ENCODE data around the gene SWI5.
"Not testable (repeated sequence)": the region's sequence is repeated elsewhere in the genome, so short reads cannot be mapped to it uniquely, and the experiment has no call there.

The SWI5 gene

DNA sequence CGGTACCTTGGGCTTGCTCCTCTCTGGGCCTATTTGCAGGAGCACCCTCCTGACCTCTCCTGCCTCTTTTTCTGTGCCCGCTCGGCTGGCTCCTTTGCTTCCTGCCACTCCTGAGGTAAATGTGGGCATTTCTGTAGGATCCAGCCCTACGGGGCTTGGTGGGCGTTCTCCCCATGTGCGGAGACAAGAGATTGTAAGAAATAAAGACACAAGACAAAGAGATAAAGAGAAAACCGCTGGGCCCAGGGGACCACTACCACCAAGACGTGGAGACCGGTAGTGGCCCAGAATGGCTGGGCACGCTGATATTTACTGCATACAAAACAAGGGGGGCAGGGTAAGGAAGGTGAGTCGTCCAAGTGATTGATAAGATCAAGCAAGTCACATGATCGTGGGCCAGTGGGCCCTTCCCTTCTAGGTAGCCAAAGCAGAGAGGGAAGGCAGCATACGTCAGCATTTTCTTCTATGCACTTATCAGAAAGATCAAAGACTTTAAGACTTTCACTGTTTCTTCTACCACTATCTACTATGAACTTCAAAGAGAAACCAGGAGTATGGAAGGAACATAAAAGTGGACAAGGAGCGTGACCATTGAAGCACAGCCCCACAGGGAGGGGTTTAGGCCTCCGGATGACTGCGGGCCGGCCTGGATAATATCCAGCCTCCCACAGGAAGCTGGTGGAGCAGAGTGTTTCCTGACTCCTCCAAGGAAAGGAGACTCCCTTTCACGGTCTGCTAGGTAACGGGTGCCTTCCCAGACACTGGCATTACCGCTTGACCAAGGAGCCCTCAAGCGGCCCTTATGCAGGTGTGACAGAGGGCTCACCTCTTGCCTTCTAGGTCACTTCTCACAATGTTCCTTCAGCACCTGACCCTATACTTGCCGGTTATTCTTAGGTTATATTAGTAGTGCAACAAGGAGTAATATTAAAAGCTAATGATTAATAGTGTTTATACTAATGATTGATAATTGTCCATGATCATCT, 3.3 kb downstream of the SWI5 start:
- DNase-seq = not testable (repeated sequence)

DNA sequence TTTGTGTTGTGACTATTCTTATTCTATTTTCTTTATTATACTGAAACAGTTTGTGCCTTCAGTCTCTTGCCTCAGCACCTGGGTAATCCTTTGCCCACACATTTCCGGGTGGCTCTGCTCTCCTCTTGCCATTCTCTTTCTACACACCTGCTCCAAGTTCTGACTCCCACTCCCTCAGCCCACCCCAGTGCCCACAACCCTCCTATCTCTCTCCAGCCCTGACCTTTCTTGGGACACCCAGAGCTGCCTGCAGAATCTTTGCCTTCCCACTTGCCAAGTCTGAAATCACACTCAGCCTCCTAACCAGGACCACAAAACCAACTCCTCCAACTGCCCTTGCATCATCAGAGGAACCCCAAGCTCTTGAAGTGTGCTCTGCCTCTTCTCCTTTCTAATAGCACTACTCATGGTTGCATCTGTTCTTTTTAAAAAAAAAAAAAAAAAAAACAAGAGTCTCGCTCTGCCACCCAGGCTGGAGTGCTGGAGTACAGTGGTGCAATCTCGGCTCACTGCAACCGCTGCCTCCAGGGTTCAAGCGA, 4.1 kb downstream of the SWI5 start:
- DNase-seq = no peak

DNA sequence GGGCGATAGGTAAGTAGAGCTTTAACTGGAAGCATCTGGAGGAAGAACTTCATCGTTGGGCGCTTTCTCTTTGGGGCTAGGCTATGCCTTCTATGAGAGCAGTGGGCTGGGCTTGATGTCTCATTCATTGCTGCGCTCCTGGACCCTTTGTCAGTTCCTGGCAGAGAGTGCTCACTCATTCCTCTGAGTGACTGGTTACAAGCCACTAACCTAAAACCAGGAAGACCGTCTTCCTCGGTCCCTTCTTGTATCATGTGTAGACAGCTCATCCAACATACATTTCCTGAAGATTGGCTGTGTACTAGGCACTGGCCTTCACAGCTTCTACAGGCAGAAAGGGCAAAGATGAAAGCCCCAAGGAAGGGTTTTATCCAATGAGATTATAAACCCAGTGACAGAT, 6.4 kb downstream of the SWI5 start:
- DNase-seq = peak; percentile 61

DNA sequence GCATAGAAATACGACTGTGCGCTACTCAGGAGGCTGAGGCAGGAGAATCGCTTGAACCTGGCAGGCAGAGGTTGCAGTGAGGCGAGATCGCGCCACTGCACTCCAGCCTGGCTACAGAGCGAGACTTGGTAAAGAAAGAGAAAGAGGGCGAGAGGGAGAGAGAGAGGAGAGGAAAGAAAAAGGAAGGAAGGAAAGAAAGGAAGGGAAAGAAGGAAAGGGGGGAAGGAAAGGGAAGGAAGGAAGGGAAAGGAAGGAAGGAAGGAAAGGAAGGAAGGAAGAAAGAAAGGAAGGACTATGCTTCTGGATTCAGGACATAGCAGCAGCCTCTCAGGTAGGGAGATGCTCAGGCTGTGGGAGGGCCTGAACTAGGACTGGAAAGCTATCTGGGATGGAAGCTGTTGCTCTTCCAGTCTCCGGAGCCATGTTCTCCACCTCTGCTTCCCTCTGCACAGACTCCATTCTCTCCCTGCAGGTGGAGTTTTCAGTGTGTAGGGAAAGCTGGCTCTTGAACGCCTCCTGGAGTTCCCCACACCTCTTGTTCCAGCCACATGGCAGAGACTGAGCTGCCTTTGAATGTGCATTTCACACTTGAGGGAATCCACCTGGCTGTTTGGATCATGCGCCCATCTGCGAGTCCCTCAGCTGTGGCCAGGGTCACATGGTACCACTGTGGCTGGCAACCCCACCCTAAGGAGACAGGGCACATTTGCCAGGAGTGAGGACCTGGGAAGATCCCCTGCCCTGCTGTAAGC, 9.1 kb downstream of the SWI5 start:
- DNase-seq = no peak

DNA sequence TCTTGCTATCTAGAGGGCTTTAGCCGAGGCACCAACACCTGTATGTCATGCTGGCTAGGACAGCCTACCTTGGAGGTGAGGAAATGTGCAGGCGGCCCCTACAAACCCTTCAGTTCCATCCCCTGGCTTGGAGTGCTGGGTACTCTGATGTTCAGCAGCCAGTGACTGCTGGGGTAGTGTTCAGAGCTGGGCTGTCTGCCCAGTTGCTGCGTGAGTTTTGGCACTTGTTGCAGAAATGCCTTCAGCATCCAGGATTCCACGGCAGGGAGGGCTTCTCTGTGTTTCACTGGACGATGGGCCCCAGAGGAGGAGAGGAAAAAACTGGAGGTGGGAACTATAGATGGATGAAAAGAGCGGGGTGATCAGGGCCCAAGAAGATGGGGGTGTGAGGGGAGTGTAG, 10.4 kb downstream of the SWI5 start:
- DNase-seq = no peak

DNA sequence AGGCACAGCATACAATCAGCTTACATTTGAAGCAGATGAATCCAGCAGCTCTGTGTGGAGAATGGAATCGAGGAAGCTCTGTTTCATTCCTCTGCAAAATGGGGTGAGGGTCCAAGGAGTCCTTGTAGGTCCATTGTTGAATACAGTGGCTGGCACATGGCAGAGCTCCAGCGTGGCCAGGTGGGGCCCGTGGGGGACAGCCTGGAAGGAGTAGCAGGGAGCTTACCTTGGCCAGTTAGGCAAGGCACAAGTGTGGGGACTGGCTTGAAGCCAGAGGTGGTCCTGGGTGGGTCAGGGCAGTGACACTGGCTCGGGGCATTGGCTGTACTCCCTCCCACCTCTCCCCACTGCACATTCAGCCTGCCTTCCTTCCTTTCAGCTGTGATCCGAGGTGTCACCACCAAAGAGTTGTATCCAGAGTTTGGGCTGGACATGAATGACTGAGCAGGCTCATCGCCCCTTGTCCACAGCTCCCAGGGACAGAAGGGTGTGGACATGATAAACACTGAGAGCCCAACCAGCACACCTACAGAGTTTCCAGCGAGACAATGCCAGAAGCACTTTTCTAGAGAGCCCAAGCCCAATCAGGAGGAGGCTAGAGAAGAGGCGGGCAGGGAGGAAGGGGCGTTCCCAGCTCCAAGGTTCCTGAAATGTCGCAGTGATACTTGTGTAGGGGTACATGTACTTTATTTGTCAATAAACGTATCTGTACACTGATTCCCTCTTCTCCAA, 12.4 kb downstream of the SWI5 start:
- DNase-seq = no peak

DNA sequence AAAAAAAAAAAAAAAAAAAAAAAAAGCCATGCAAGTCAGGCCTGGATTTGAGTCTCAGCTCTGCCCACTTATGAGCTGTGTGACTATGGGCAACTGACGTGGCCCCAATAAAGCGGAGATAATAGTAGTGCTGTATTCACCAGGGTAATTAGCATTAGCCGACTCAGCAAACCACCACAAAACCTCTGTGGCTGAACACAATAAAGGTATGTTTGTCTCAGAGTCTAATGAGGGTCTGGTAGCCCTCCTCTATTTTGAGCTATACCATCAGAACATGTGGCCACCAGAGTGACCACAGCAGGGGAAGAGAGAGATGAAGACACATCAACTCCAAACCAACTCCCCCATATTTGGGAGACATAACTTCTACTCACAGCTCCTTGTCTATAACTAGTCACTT, 15.9 kb downstream of the SWI5 start:
- DNase-seq = no peak

DNA sequence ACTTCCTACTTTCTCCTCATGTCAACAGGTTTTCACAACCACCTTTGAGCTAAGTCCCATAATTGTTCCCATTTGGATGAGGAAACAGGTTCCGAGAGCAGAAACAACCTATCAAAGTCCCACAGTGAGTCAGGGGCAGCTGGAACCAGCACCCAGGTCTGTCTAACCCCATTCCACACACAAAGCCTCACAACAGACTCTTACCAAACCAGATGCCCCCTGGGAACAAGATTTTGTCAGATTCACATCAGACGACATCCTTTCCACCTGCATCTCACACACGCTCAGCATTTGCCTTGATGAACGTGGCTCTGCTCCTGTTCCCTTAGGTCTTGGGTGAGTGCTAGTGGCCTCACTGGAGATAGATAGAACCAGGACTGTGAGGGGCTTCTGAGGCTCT, 17.0 kb downstream of the SWI5 start:
- DNase-seq = no peak

DNA sequence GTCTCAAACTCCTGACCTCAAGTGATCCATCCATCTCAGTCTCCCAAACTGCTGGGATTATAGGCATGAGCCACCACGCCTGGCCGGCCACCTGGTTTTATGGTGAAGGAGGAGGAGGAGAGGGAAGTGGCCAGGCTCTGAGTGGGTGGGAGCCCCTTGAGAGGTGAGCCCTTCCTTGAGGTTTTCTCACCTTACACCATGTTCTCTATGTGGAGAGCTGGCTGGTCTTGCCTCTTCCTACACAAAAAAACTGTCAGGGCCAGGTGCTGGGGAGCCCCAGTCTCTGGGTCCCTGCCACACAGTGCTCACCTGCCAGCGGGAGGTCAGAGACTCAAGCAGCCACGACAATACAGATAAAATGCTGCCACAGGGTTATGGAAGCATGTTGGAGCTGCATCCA, 18.1 kb downstream of the SWI5 start:
- no peak for DNase-seq

DNA sequence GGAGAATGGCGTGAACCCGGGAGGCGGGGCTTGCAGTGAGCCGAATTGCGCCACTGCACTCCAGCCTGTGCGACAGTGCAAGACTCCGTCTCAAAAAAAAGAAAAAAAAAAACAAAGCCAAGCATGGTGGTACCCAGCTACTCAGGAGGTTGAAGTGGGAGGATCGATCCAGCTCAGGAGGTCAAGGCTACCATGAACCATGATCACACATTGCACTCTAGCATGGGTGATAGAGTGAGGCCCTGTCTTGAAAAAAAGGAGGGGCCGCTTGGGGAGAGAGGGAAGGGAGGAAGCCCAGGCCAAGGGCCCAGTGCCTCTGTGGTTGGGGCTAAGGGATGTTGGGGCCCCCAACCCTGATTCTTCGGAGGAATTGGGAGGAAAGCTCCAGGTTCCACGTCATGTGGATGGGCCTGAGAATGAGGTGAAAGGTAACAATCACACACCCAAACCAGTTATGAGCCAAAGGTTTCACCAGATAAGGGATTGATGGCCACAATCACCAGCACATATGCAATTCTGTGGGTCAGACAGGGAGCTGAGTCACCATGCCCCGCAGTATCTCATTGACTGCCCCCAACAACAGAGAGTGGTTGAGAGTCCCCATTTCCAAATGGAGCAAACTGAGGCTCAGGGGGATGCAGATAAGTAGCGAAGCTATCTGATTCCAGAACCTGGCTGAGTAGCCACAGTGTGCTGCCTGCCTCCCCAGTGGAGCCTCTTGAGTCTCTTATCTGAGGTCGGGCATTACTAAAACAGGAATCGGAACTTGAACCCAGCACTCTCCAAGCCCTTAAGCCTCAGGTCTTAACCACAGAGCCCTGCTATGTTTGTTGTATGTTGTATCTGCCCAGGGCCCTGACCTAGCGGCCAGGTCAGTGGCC, 20.5 kb downstream of the SWI5 start:
- DNase-seq = no peak

DNA sequence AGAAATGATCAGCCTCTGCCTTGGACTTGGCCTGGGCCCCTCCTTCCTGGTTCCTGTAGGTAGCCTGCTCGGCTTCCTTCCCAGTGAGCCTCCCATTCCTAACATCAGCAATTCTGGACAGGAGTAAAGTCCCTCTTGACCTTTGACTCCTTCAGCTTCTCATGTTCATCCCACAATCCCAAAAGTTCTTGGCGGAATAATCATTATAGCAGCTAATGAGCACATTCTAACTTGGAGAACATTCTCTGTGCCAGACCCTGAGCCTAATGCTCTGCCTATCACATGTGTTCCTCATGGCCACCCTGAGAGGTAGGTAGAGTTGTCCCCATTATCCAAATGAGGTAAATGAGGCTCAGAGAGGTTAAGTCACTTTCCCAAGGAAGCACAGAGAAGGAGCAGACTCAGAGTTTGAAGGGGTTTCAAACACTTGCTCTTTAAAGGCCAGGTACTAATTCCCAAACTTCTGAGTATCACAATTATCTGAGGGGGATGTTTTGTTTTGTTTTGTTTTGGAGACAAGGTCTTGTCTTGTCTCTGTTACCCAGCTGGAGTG, 21.2 kb downstream of the SWI5 start:
- no peak for DNase-seq

DNA sequence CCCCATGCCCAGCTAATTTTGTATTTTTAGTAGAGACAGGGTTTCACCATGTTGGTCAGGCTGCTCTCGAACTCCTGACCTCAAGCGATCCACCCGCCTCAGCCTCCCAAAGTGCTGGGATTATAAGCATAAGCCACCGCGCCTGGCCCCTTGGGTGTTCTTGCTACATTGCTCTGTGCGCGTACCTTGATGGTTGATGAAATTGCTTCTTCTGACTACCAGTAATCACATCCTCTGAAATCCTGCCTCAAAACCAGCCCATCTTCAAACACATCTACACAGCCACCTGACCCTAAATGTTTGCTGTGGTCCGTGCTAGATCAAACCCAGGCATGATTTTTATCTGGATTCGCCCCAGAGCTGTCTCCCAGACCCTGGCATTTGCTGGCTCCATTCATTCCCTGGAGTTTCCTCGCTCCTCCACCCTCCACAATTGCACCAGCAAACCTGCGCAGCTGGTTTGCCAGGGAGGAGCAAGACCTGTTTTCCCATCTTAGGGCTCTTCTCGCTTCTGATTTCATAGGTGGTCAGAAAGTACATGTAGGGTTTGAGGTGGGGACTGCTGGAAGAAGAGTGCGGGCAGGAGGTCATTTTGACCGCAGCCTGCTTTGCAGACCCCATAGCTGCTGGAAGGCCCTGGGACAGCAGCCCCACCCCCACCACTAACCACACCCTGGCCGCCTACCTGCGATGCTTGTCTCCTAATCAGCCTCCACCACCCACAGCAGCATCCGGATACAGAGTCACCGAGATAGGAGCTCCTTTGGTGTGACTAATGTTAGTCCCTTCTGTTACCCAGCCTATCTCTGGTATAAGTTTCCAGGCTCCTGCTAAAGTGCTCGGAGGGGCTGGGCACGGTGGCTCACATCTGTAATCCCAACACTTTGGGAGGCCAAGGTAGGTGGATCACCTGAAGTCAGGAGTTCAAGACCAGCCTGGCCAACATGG, 22.7 kb downstream of the SWI5 start:
- no peak for DNase-seq

DNA sequence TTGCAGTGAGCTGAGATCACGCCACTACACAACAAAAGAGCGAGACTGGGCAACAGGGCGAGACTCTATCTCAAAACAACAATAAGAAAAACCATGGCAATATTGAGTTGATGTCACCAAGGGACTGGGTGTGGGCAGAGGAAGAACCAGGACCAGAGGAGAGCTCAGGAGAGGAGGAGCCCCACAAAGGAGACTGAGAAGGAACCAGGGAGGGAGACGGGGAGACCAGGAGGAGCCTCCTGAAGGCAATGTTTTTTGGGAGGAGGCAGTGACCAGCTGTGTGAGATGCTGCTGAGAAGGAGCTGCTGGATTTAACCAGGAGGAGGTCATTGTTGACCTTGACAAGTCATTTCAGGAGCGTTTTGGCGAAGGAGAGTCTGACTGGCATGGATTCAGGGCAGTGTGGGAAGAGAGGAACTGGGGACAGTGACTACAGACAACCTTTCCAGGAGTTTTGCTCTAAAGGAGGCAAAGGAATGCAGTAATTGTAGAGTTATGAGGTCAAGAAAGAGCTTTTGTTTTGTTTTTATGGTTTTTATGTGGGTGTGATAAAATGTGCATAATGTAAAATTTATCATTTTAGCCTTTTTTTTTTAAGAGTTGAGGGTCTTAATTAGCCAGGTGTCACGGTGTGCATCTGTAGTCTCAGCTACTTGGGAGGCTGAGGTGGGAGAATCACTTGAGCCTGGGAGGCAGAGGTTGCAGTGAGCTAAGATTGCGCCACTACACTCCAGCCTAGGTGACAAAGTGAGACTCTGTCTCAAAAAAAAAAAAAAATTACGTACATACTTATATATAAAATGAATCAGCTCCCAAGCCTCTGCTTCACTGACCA, 28.3 kb downstream of the SWI5 start:
- DNase-seq = no peak

DNA sequence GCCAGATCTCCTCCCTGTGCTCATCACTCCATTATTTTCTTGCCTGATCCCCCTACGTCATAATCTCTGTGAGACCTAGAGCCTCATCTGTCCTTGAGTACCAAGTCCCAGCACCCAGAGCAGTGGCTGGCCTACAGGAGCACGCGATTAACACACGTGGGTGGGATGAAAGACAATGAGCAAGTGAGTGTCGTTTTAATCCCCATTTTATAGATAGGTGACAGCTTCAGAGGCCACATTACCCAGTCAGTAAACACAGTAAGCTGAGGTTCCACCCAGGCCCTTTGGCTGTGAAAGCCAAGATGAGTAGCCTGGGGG, 28.9 kb downstream of the SWI5 start:
- peak; percentile 22 for DNase-seq

DNA sequence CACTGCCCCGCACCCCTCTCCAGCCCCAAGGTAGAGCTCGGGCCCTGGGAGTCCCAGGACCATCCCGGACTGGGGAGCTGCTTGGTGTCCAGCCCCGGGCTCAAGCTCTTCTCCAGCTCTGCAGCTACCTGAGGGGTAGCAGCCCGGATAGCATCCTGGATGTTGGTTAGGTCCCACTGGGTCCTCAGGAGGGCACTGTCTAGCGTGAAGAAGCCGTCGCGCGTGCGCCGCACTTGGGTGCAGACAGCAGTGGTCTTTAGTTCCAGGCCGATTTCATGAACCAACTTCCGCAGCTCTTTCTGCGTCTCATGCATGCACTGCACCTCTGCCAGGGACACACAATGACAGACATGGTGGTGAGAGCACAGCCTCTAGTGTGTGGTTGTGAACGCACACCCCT, 33.5 kb downstream of the SWI5 start:
- DNase-seq = no peak

DNA sequence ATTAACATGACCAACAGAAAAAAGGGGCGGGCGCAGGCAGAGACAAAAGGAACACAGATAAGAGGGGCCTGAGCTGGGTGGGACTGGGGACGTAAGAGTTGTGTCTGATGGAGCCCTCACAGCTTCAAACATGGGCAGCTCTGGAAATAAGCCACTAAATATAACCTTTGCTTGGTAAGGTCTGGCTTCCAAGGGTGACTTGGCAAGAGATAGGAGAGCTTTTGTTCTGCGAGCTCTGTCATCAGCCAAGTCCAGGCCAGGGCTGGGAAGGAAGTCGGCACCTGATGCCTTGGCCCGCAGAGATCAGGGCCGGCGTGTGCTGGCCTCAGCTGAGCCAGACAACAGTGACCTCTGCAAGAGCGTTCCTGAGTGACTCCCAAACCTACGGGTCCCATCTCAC, 34.4 kb downstream of the SWI5 start:
- DNase-seq = no peak

DNA sequence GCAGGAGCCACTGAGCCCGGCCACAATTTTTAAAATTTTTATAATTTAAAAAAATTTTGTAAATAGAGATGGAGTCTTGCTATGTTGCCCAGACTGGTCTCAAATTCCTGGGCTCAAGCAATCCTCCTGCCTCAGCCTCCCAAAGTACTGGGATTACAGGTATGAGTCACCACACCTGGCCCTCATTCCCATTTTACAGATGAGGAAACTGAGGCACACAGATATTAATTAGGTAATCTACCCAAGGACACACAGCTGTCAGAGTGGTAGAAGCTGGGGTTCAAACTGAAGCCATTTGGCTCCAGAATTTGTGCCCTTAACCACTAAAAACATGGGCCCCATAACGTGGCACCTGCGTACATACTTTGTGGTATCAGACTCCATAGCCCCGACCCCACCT, 38.6 kb downstream of the SWI5 start:
- no peak for DNase-seq

DNA sequence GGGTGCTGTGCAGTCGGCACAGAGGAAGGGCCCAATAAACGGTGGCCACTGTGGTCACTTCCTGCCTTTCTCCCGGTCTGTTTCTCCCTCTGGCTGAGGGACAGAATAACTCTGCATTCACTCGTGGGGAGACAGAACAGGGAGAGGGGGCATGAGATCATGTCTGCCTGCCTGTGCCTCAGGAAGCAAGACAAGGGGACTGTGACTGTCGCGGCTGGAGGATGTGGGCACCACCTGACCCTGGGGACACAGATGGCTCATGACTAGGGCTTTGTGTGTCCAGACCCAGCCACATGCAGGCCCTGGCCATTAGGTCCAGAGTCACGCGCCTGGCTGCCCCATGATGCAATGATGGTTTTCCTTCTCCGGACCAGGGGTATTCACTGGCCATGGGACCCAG, 40.3 kb downstream of the SWI5 start:
- DNase-seq = no peak

DNA sequence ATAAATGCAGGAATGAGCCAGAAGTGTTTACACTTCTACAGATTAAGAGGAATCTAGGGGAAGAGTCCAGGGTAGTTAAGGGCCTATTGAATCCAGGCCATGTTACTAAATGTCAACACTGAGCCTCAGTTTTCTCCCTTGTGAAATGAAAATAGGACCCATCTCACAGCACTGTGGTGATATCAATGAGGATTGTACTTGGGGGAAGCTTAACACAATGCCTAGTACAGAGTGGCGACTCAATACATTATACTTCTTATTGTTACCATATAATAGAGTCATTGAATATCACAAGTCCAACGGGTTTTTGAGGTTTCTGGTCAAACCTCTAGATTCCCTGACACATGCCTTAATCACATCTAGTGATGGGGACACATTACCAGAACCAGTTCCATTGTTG, 41.6 kb downstream of the SWI5 start:
- no peak for DNase-seq

DNA sequence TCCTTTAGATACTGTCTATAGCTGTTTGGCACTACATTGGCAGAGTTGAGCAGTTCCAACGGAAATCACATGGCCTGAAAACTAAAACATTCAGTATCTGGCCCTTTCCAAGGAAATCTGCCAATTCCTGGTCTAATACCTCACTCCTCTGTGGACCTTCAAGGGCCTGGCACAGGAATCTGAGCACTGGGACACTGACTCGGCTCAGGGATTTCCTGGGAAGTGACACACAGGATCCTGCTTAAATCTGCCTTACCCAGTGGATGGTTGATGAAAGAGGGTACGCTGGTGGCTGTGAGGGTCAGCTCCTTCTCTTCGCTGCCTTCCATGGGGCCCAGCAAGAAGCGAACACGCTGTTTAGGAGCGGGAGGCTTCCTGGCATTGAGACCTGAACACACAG, 45.3 kb downstream of the SWI5 start:
- DNase-seq = no peak

Measured in fibroblast of skin of back (primary cell).